Aorta (tissue), 5 donors: ENCODE data around the gene BICDL2. TPM values are rescaled to one million over a fixed set of nuclear protein-coding genes. Genes with fewer than 3 reads are reported as not detected.

Experiments used
- ATAC-seq: fragments of 200-7000 bp; cut with Tn5 transposase; one replicate; pipeline ENCODE4 v1.9.1; 2022; ENCODE audit warnings: moderate library complexity; ENCODE audit not compliant: low FRiP score
- DNase-seq, 2 donors: peaks; one replicate each; pipeline ENCODE4 v3.0.0-alpha.2; 2020
- H3K27ac ChIP-seq, 2 donors: one replicate each; pipeline ENCODE4 v1.5.1; 2013; ENCODE audit warnings: low read length in 2 of 2, mild to moderate bottlenecking in 2 of 2, moderate library complexity in 2 of 2, control low read depth in 1 of 2, inconsistent platforms in 1 of 2, low read depth in 1 of 2
- H3K27me3 ChIP-seq, 2 donors: one replicate each; pipeline ENCODE4 v1.6.1; 2013; ENCODE audit warnings: control low read depth in 1 of 2, low read length in 1 of 2, mild to moderate bottlenecking in 1 of 2, moderate library complexity in 1 of 2; ENCODE audit not compliant: insufficient read depth in 2 of 2, control insufficient read depth in 1 of 2
- H3K36me3 ChIP-seq, 2 donors: one replicate each; pipeline ENCODE4 v1.6.1; 2013; ENCODE audit warnings: control low read depth in 1 of 2, low read length in 1 of 2, mild to moderate bottlenecking in 1 of 2; ENCODE audit not compliant: insufficient read depth in 2 of 2, control insufficient read depth in 1 of 2
- H3K4me1 ChIP-seq, 2 donors: one replicate each; pipeline ENCODE4 v1.6.1; 2013; ENCODE audit warnings: low read length in 2 of 2, control low read depth in 1 of 2, mild to moderate bottlenecking in 1 of 2, moderate library complexity in 1 of 2; ENCODE audit not compliant: insufficient read depth in 2 of 2, control insufficient read depth in 1 of 2
- H3K4me3 ChIP-seq, 2 donors: one replicate each; pipeline ENCODE4 v1.5.1; 2013; ENCODE audit warnings: low read length in 2 of 2, control low read depth in 1 of 2, mild to moderate bottlenecking in 1 of 2
- H3K9me3 ChIP-seq: one replicate; pipeline ENCODE4 v1.6.1; 2013; ENCODE audit warnings: mild to moderate bottlenecking, low read length; ENCODE audit not compliant: control insufficient read depth
- WGBS, 2 donors: extraction: QIAGEN DNeasy Blood & Tissue Kit; methylation state at CpG; one replicate each; pipeline ENCODE4 v1.1.7; 2013; 5-methylcytosine and 5-hydroxymethylcytosine counted together
- intact Hi-C, 2 donors: fragments of 100-400 bp; cut with DNase I; formaldehyde crosslinking; loops; one replicate each; pipeline versions ENCODE4 v1.14.2 to v1.15.0; 2022
- polyA plus RNA-seq, 2 donors: library from polyadenylated mRNA; stranded (reverse); fragments of 200-250 nt; gene quantifications; one replicate each; pipeline ENCODE4 v1.2.3, GENCODE V29; 2013
- total RNA-seq, 2 donors: library from RNA; stranded (reverse); fragmentation: NEBNext Ultra II Directional; extraction: Animal tissue kit (Norgen Biotek cat#: 25700); gene quantifications; one replicate each; pipeline ENCODE4 v1.2.1, GENCODE V29; 2021
- donor health status: healthy with polysubstance abuse.
- donor health status: Bipolar disorder and iron deficiency.
- donor health status: DM: no; HTN: no; CAD: no.
- donor health status: DM: no; HTN: no; CAD: no.
- donor health status: DM: yes; HTN: yes; CAD: no.

BICDL2 gene
- total and polyA plus RNA-seq, 4 donors, result 0.05 to 3.6 (median 0.14) TPM

DNA sequence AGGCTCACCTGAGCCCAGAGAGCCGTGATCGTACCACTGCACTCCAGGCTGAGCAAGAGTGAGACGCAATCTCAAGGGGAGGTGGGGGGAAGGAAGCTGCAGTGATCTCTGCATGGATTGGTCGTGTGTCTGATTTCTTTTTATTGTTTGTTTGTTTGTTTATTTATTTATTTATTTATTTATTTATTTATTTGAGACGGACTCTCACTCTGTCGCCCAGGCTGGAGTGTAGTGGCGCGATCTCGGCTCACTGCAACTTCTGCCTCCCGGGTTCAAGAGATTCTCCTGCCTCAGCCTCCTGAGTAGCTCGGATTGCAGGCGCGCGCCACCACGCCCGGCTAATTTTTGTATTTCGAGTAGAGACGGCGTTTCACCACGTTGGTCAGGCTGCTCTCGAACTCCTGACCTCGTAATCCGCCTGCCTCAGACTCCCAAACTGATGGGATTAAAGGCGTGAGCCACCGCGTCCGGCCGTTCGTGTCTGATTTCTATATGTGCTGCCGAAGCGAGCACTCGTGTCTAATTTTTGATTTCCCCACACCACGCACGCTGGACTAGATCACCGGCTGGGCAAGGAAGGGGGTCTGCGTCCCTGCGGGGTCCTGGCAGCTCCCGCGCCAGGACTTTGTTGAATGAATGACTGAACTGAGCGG lies 17.0 kb downstream of the BICDL2 start:
- H3K36me3 ChIP-seq, result no peaks in the 10 kb centered on the region
- intact Hi-C loops, result loop anchor here in 1 of 2 donors (2.0 kb wide), 1 partner anchor 263 kb away; the partner anchor contains the start of gene ZNF263
- H3K27me3 ChIP-seq, result peaks cover 0 to 2% of the 10 kb centered on the region in 2 donors
- no peaks in the 10 kb centered on the region for H3K9me3 ChIP-seq
- no peak overlapping the region for H3K4me3 ChIP-seq
- WGBS, 2 donors, result 33% methylated on average over 40 of the region's 40 CpGs
- ATAC-seq (no peak), DNase-seq (no peak)
- H3K27ac ChIP-seq, result peak overlapping the region in 1 of 2 donors; percentile 20
- H3K4me1 ChIP-seq, result no peaks in the 10 kb centered on the region

DNA sequence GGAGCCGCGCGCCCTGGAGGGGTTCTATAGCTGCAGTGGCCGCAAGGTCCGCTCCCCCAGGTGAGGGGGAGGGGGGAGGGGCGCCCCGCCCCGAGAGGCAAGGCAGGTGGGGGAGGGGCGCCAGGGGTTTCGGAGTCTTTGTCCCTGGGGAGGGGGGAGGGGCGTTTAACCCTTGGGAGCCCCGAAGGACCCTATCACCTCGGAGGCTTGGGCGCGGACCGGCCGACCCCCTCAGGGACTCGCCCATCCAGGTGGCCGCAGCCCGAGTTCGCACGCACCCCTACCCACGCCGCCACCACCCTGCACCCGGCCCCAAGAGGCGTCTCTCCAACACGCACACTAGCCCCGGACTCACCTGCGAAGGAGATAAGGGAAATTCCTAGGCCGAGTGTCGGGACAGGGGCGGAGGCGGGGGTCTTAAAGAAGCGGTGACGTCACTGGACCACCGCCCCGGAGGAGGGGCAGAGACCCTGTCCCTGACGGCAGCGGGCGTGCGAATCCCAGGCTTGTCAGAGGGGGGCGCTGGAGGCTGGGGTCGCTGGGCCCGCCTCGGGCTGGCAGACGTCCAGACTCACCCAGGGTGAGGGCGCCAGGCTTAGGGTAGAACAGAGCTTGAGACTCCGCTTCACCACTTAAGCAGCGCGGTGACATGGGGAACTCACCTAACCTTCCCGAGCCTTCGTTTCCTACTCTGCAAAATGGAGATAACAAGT lies 18.8 kb downstream of the BICDL2 start, which contains the start of gene CLDN6:
Gene CLDN6, minus strand, starts transcription at position 390 of the 713 bp plus-strand sequence. CDS start 2,162 bp downstream, outside the sequence.
- intact Hi-C loops, result no loop called here
- no peak for DNase-seq
- no peaks in the 10 kb centered on the region for H3K36me3 ChIP-seq
- H3K27me3 ChIP-seq, result peaks cover 0 to 2% of the 10 kb centered on the region in 2 donors
- H3K27ac ChIP-seq, result no peak within 1 kb of the TSS
- WGBS, 2 donors, result 9 to 11% methylated on average over 45 to 52 of the region's 52 CpGs
- H3K4me1 ChIP-seq, result no peaks in the 10 kb centered on the region
- H3K4me3 ChIP-seq, result no peak within 1 kb of the TSS
- no peaks in the 10 kb centered on the region for H3K9me3 ChIP-seq
- ATAC-seq, result no peak

GRCh38 chr16:3017344-3017743 lies 19.4 kb downstream of the BICDL2 start:
- Histone ChIP-seq H3K4me3 (no peak overlapping the region), H3K27ac (no peak overlapping the region), H3K4me1 (no peaks in the 10 kb centered on the region), H3K9me3 (no peaks in the 10 kb centered on the region), H3K36me3 (no peaks in the 10 kb centered on the region), H3K27me3 (peaks cover 0 to 2% of the 10 kb centered on the region in 2 donors)
- DNase-seq (no peak), ATAC-seq (no peak)
- intact Hi-C loops, result no loop called here
- 78% methylated on average over 20 of the region's 20 CpGs for WGBS, 2 donors

GRCh38 chr16:3015865-3016521 lies 20.8 kb downstream of the BICDL2 start:
- DNase-seq (no peak), ATAC-seq (no peak)
- no peak overlapping the region for H3K27ac ChIP-seq
- no peaks in the 10 kb centered on the region for H3K9me3 ChIP-seq
- 86 to 90% methylated on average over 13 of the region's 13 CpGs for WGBS, 2 donors
- no peaks in the 10 kb centered on the region for H3K4me1 ChIP-seq
- H3K27me3 ChIP-seq, result peaks cover 0 to 2% of the 10 kb centered on the region in 2 donors
- H3K4me3 ChIP-seq, result no peak overlapping the region
- intact Hi-C loops, result no loop called here
- H3K36me3 ChIP-seq, result no peaks in the 10 kb centered on the region

- Histone ChIP-seq H3K9me3 (no peaks in the 10 kb centered on the region), H3K27ac (no peak overlapping the region), H3K4me1 (no peaks in the 10 kb centered on the region), H3K36me3 (no peaks in the 10 kb centered on the region), H3K4me3 (no peak overlapping the region), H3K27me3 (no peaks in the 10 kb centered on the region)
- DNase-seq (no peak), ATAC-seq (no peak)
- intact Hi-C loops, result no loop called here
- 85 to 90% methylated on average over 6 of the region's 6 CpGs for WGBS, 2 donors
Observed at GRCh38 chr16:3014971-3015370, 21.8 kb downstream of the BICDL2 start.

DNA sequence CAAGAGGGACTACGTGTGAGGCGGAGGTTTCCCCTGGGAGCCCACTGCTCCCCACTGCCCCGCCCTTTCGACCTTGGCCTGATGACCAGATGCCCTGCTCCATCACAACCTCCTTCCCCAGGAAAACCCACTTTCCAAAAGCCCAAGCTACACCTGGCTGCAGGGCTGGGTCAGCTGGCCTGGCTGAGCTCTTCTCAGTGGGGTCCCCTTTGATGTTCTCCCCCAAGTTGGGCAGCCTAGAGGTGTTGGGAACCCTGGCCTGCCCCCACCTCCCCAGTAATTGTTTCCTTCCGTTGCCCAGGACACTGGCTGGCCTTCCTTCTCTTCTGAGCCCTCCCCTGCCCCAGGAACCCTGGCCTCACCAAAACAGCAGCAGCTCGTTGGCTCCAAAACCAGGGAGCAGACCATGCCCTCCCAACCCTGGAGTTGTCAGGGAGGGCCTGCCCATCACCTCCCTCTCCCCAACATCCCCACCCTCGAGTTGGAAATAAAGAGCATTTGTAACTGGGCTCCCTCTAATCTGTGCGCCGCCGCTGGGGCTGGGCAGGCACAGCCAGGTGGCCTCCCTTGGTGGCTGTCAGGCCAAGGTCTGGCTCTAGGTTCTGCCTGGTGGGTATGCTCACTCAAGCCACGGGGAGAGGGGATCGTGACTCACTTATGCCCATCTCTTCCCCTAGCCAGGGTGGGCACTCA lies 22.6 kb downstream of the BICDL2 start:
- no peaks in the 10 kb centered on the region for H3K4me1 ChIP-seq
- no peak overlapping the region for H3K27ac ChIP-seq
- no peaks in the 10 kb centered on the region for H3K27me3 ChIP-seq
- no peaks in the 10 kb centered on the region for H3K36me3 ChIP-seq
- WGBS, 2 donors, result 61 to 68% methylated on average over 12 of the region's 12 CpGs
- DNase-seq (no peak), ATAC-seq (no peak)
- intact Hi-C loops, result no loop called here
- H3K9me3 ChIP-seq, result no peaks in the 10 kb centered on the region
- H3K4me3 ChIP-seq, result no peak overlapping the region

- no peaks in the 10 kb centered on the region for H3K27me3 ChIP-seq
- H3K4me3 ChIP-seq, result no peak overlapping the region
- no peaks in the 10 kb centered on the region for H3K36me3 ChIP-seq
- no peaks in the 10 kb centered on the region for H3K9me3 ChIP-seq
- ATAC-seq (no peak), DNase-seq (no peak)
- no peak overlapping the region for H3K27ac ChIP-seq
- intact Hi-C loops, result no loop called here
- no peaks in the 10 kb centered on the region for H3K4me1 ChIP-seq
- WGBS, 2 donors, result 51 to 61% methylated on average over 27 of the region's 27 CpGs
Observed at GRCh38 chr16:3013491-3013951, 23.2 kb downstream of the BICDL2 start.

- Histone ChIP-seq H3K27me3 (no peaks in the 10 kb centered on the region), H3K36me3 (no peaks in the 10 kb centered on the region), H3K9me3 (no peaks in the 10 kb centered on the region), H3K4me3 (no peak within 1 kb of the TSS), H3K4me1 (no peaks in the 10 kb centered on the region), H3K27ac (no peak within 1 kb of the TSS)
- ATAC-seq (no peak), DNase-seq (no peak)
- intact Hi-C loops, result no loop called here
- WGBS, 2 donors, result 47 to 54% methylated on average over 27 of the region's 27 CpGs
Observed at GRCh38 chr16:3012828-3013420, 23.8 kb downstream of the BICDL2 start, which contains the start of gene CLDN9. Gene CLDN9 (plus strand): TSS chr16:3012923. CDS start chr16:3013363, 440 bp downstream.
